ENCODE measurements around the gene PRND. TPM values are rescaled to one million over a fixed set of nuclear protein-coding genes. Genes with fewer than 3 reads are reported as not detected.
"Not testable (repeated sequence)": the region's sequence is repeated elsewhere in the genome, so short reads cannot be mapped to it uniquely, and the experiment has no call there.

The PRND gene
- total and polyA plus RNA-seq, 2 of the 8 experiments (the other 6 are each of a cell fraction or from before 2014, with no cell fraction given): 0.09 to 0.11 TPM

- not testable (repeated sequence) for H3K4me1 ChIP-seq (replicated peaks in 1 of 4; ENCODE audit: control insufficient read depth in 3 of 4, insufficient read depth in 4 of 4, low read length in 3 of 4); H2BK12ac ChIP-seq (ENCODE audit: low read depth, low read length); H3K23ac ChIP-seq (ENCODE audit: insufficient read length); H3K56ac ChIP-seq (replicated peaks; ENCODE audit: insufficient read length, low read depth, low read length); H4K91ac ChIP-seq (replicated peaks; ENCODE audit: insufficient read length, low read length); H2AK5ac ChIP-seq (ENCODE audit: low read depth, low read length); H3K9me3 ChIP-seq (ENCODE audit: insufficient read depth in 2 of 2, low read depth in 1 of 2, low read length in 1 of 2); H2BK120ac ChIP-seq (replicated peaks; ENCODE audit: low read depth, low read length); H3K27ac ChIP-seq (ENCODE audit: low read depth, low read length); H3K79me2 ChIP-seq (ENCODE audit: control insufficient read depth in 1 of 2, insufficient read depth in 2 of 2, low read length in 2 of 2); H4K20me1 ChIP-seq (replicated peaks in 1 of 2; ENCODE audit: control insufficient read depth in 1 of 2, insufficient read depth in 2 of 2, low read length in 2 of 2); H3K36me3 ChIP-seq (ENCODE audit: control insufficient read depth in 2 of 4, insufficient read depth in 4 of 4, low read length in 3 of 4); H3K9ac ChIP-seq (replicated peaks in 1 of 4; ENCODE audit: extremely low read depth in 1 of 4, low read depth in 3 of 4, low read length in 3 of 4); H2BK5ac ChIP-seq (ENCODE audit: low read depth, low read length); H2BK20ac ChIP-seq (ENCODE audit: low read length); H3K4me3 ChIP-seq (ENCODE audit: extremely low read depth in 1 of 4, insufficient read depth in 2 of 4, low read depth in 3 of 4, low read length in 4 of 4); H3K14ac ChIP-seq (ENCODE audit: insufficient read length); H3K79me1 ChIP-seq (ENCODE audit: low read depth, low read length); H2BK15ac ChIP-seq (ENCODE audit: low read length); H4K5ac ChIP-seq (ENCODE audit: insufficient read length, low read depth, low read length); H3K23me2 ChIP-seq (ENCODE audit: low read depth, low read length); H3K4ac ChIP-seq (replicated peaks; ENCODE audit: insufficient read length, low read depth, low read length); FAIRE-seq
- Histone ChIP-seq H3K18ac (ENCODE audit: extremely low read depth, low read length) (peak overlapping the region; percentile 32; the same call in 1 of the 2 replicates), H4K8ac (ENCODE audit: extremely low read depth, insufficient read depth, low read length) (peak overlapping the region; percentile 35; the same call in 1 of the 2 replicates), H2AFZ (ENCODE audit: low read length) (0 out of 2 replicates have a peak overlapping the region, but pooled peaks have one; percentile 46), H3K4me2 (ENCODE audit: insufficient read depth in 1 of 2, low read depth in 2 of 2, low read length in 2 of 2) (peak overlapping the region in 1 of 2 experiments; percentile 40; a peak in 1 of 4 replicates), H3K27me3 (replicated peaks in 1 of 4; ENCODE audit: control insufficient read depth in 3 of 4, extremely low read depth in 1 of 4, insufficient read depth in 3 of 4, low read length in 3 of 4) (peaks cover 2 to 15% (median 11%) of the 10 kb centered on the region in 4 experiments; a peak in 6 of 7 replicates)
- 68% methylated on average over 15 of the region's 16 CpGs; no CpG with 5 or more reads in 1 of the 2 experiments for WGBS, 2 experiments (ENCODE audit: extremely low coverage in 1 of 2, insufficient coverage in 1 of 2, insufficient read length in 1 of 2, insufficient replicate concordance in 2 of 2, low coverage in 1 of 2, low lambda C conversion rate in 2 of 2, missing lambda C conversion rate in 1 of 2)
- ChIA-PET CTCF (ENCODE audit: partially characterized antibody) (interaction anchor here (0.6 to 2.5 kb wide), 33 partner anchors 21 to 346 kb away, joined by 3 to 9 read pairs (median 3); partner anchors contain the start of gene PRND), POLR2A (ENCODE audit: partially characterized antibody) (interaction anchor here (0.9 to 1.3 kb wide), 3 partner anchors 160 to 360 kb away, joined by 3 to 5 read pairs (median 3); partner anchors contain the start of gene PCNA)
- peak in 1 of 2 experiments; percentile 83 for DNase-seq (ENCODE audit: low read depth in 1 of 2, low spot score in 2 of 2)
- 0 out of 2 replicates have a peak, but pooled peaks have one; percentile 28 for TF ChIP-seq TAF1 (IDR thresholded peaks at IDR 0.05; ENCODE audit: low read depth, low read length)
- TF ChIP-seq CTCF (IDR thresholded peaks at IDR 0.05; ENCODE audit: control extremely low read depth in 1 of 3, insufficient read depth in 1 of 3, low read depth in 1 of 3, low read length in 3 of 3): peak; percentile 67 to 78 (median 73)
- TF ChIP-seq RAD21 (IDR thresholded peaks at IDR 0.05 in 1 of 2, conservative IDR thresholded peaks at IDR 0.05 in 1 of 2; ENCODE audit: low read depth in 2 of 2, low read length in 2 of 2): peak; percentile 43 to 54
Observed at GRCh38 chr20:4759100-4759884, 37.6 kb downstream of the PRND start.
